SU-DHL-6 (cell line): ENCODE data around the gene FTCD.

ENCODE experiments used
- H2AFZ ChIP-seq: fragments of 200-600 bp; sonication (generic); 2 replicates; pipeline ENCODE4 v1.6.1; 2014; ENCODE audit warnings: low read depth, mild to moderate bottlenecking, moderate library complexity, mixed read lengths, antibody characterized with exemption, low read length; ENCODE audit not compliant: severe bottlenecking
- H3F3A ChIP-seq: fragments of 200-600 bp; shearing (Covaris generic); 2 replicates; pipeline ENCODE4 v1.6.0; 2016; ENCODE audit warnings: antibody characterized with exemption, mild to moderate bottlenecking; ENCODE audit not compliant: insufficient read depth
- H3K27ac ChIP-seq: fragments of 200-600 bp; sonication (generic); 2 replicates; pipeline ENCODE4 v1.5.1; 2016; ENCODE audit warnings: low read depth, mild to moderate bottlenecking, low read length, moderate library complexity, mixed read lengths
- H3K27me3 ChIP-seq: fragments of 200-600 bp; sonication (generic), shearing (Covaris generic); 2 replicates; pipeline ENCODE4 v1.6.0; 2014; ENCODE audit warnings: mild to moderate bottlenecking, low read length
- H3K36me3 ChIP-seq: fragments of 200-600 bp; sonication (generic); 2 replicates; pipeline ENCODE4 v1.6.1; 2014; ENCODE audit warnings: mild to moderate bottlenecking, low read length, mixed read lengths
- H3K4me2 ChIP-seq: fragments of 300-600, 200-600 bp; shearing (Covaris generic), sonication (generic); 2 replicates; pipeline ENCODE4 v1.6.0; 2014; ENCODE audit warnings: low read length, low read depth, mild to moderate bottlenecking; ENCODE audit not compliant: poor library complexity, severe bottlenecking
- H3K4me3 ChIP-seq: fragments of 200-600 bp; sonication (generic); 2 replicates; pipeline ENCODE4 v1.5.1; 2014; ENCODE audit warnings: antibody characterized with exemption, low read length, mild to moderate bottlenecking, mixed read lengths; ENCODE audit not compliant: insufficient read depth, poor library complexity, severe bottlenecking
- H3K79me2 ChIP-seq: fragments of 200-600 bp; sonication (generic); 2 replicates; pipeline ENCODE4 v1.6.1; 2014; ENCODE audit warnings: mild to moderate bottlenecking, low read length, moderate library complexity; ENCODE audit not compliant: insufficient read depth
- H3K9ac ChIP-seq: fragments of 200-600 bp; sonication (generic); 2 replicates; pipeline ENCODE4 v1.7.0; 2014; ENCODE audit warnings: mild to moderate bottlenecking, low read length
- H3K9me2 ChIP-seq: fragments of 200-600 bp; sonication (generic); replicated peaks from 2 replicates; pipeline ENCODE4 v1.6.1; 2014; ENCODE audit warnings: low read length; ENCODE audit not compliant: insufficient read depth
- H3K9me3 ChIP-seq: fragments of 200-600 bp; sonication (generic); 2 replicates; pipeline ENCODE4 v1.6.1; 2014; ENCODE audit warnings: low read length, mixed read lengths; ENCODE audit not compliant: insufficient read depth
- H4K20me1 ChIP-seq: fragments of 200-600 bp; sonication (generic); 2 replicates; pipeline ENCODE4 v1.6.1; 2014; ENCODE audit warnings: low read depth, mild to moderate bottlenecking, antibody characterized with exemption, low read length, moderate library complexity, mixed read lengths
- EZH2phosphoT487 ChIP-seq: fragments of 200-600 bp; sonication (generic), shearing (Covaris generic); conservative IDR thresholded peaks from 2 replicates; pipeline ENCODE4 v1.6.1; 2018; ENCODE audit warnings: mild to moderate bottlenecking, antibody characterized with exemption, low read length, moderate library complexity, mixed read lengths
- TF ChIP-seq, protein P1 (sequence below): fragments of 200-600 bp; sonication (generic); IDR thresholded peaks from one replicate; pipeline ENCODE4 v1.5.1; 2017; ENCODE audit warnings: antibody characterized with exemption, mild to moderate bottlenecking, low read length, moderate library complexity; ENCODE audit not compliant: insufficient read depth, poor library complexity, severe bottlenecking

The FTCD gene

DNA sequence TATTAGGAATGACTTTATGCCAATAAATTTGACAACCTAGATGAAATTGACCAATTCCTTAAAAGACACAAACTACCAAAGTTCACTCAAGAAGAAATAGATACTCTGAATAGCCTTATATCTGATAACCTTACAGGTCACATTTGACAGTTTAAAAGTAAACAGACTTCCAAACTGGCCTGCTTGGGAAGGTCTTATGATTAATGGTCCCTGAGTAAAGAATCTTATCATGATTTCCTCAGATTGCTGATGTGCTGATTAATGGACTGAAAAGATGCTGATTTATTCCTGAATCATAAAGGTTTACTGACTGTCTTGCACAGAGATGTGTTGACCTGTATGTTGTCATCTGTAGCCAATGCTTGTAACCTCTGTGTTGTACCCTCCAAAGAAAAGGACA is 9.7 kb upstream of the FTCD start:
- Histone ChIP-seq H3K9me2 (no peaks in the 10 kb centered on the region), H3K4me3 (no peak overlapping the region), H3K9ac (no peak overlapping the region), H3K4me2 (no peak overlapping the region), H3K27ac (no peak overlapping the region), H3K79me2 (no peaks in the 10 kb centered on the region), H3K36me3 (no peaks in the 10 kb centered on the region), H3K9me3 (no peaks in the 10 kb centered on the region), H4K20me1 (no peaks in the 10 kb centered on the region), H3F3A (no peaks in the 10 kb centered on the region), H2AFZ (no peak overlapping the region), H3K27me3 (no peaks in the 10 kb centered on the region)
- TF ChIP-seq EZH2phosphoT487 = no peak
- TF ChIP-seq, protein P1, sequence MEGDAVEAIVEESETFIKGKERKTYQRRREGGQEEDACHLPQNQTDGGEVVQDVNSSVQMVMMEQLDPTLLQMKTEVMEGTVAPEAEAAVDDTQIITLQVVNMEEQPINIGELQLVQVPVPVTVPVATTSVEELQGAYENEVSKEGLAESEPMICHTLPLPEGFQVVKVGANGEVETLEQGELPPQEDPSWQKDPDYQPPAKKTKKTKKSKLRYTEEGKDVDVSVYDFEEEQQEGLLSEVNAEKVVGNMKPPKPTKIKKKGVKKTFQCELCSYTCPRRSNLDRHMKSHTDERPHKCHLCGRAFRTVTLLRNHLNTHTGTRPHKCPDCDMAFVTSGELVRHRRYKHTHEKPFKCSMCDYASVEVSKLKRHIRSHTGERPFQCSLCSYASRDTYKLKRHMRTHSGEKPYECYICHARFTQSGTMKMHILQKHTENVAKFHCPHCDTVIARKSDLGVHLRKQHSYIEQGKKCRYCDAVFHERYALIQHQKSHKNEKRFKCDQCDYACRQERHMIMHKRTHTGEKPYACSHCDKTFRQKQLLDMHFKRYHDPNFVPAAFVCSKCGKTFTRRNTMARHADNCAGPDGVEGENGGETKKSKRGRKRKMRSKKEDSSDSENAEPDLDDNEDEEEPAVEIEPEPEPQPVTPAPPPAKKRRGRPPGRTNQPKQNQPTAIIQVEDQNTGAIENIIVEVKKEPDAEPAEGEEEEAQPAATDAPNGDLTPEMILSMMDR = no peak

DNA sequence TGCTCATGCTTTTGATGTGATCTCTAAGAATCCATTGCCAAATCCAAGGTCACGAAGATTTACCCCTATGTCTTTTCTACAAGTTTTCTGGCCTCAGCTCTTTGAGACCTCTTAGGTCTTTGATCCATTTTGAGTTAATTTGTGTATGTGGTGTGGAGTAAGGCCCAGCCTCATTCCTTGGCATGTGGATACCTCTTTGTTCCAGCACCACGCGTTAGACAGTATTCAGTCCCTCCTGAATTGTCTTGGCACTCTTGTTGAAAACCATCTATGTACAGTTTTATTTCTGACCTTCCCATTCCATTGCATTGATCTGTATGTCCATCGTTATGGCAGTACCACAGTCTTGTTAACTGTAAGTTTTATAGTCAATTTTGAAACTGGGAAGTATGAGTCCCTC is 8.0 kb upstream of the FTCD start:
- Histone ChIP-seq H3K9me3 (no peaks in the 10 kb centered on the region), H3K9me2 (no peaks in the 10 kb centered on the region), H3K4me3 (no peak overlapping the region), H3K4me2 (no peak overlapping the region), H3K36me3 (no peaks in the 10 kb centered on the region), H3K27ac (no peak overlapping the region), H3K27me3 (no peaks in the 10 kb centered on the region), H3F3A (no peaks in the 10 kb centered on the region), H4K20me1 (no peaks in the 10 kb centered on the region), H2AFZ (no peak overlapping the region), H3K9ac (no peak overlapping the region), H3K79me2 (no peaks in the 10 kb centered on the region)
- TF ChIP-seq EZH2phosphoT487 = no peak
- TF ChIP-seq, protein P1 = no peak

DNA sequence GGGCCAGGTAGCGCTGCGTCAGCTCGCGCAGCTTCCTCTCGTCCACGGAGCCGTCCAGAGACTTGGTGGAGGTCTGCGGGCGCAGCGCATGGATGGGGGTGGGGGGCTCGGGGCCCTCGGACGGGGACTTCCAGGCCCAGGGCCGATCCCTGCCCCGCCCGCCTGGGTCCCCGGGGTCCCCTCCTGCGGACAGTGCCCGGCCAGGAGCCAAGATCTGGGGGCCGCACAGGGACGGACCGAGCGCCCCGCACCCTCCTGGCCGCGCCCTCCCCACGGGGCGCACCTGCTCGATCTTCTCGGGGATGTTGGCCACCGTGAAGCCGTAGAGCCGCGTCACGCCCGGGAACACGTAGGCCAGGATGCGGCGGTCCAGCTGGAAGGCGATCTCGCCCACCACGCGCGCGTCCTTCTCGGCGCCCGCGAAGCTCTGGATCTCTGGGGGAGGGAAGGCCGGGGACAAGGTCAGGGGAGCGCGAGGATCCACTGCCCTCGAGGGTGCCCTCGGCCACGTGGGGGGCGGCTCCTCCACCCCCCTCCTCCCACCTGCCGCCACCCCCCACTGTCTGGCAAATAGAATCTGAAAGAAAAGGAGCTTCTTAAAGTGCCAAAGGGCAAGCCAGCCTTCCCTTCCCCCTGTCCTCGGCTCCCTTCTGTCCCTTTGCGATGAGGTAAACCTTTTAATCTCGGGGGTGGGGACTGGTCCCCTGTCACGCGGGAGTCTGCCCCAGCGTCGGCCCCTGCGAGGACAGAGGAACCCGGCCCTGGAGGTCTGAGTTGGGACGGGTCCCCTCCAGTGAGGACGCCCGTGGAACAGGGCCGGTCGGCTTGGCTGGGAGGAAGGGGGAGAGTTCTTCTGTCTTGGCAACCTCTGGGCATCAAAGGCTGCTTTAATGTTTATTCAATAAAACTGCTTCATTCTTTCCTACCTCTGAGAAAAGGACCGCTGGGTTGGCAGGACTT is 6.5 kb upstream of the FTCD start:
- Histone ChIP-seq H3K36me3 (no peaks in the 10 kb centered on the region), H3K79me2 (no peaks in the 10 kb centered on the region), H3K9me3 (no peaks in the 10 kb centered on the region), H3K4me3 (no peak overlapping the region), H3K4me2 (no peak overlapping the region), H3F3A (no peaks in the 10 kb centered on the region), H3K27ac (no peak overlapping the region), H2AFZ (no peak overlapping the region), H3K27me3 (no peaks in the 10 kb centered on the region), H3K9ac (no peak overlapping the region), H4K20me1 (no peaks in the 10 kb centered on the region), H3K9me2 (no peaks in the 10 kb centered on the region)
- TF ChIP-seq EZH2phosphoT487 = no peak
- TF ChIP-seq, protein P1 = no peak
